NCI-H1105 (cell line): Measurements from ENCODE around the gene ATP8A2.
A peak's percentile ranks its signal among the peaks of the same experiment; 100 is the strongest.
"Not testable (repeated sequence)": the region's sequence is repeated elsewhere in the genome, so short reads cannot be mapped to it uniquely, and the experiment has no call there.

Experiments
- DNase-seq: peaks from one replicate; lab custom pipeline; 2025; lab: John Stamatoyannopoulos, UW

Gene ATP8A2

DNA sequence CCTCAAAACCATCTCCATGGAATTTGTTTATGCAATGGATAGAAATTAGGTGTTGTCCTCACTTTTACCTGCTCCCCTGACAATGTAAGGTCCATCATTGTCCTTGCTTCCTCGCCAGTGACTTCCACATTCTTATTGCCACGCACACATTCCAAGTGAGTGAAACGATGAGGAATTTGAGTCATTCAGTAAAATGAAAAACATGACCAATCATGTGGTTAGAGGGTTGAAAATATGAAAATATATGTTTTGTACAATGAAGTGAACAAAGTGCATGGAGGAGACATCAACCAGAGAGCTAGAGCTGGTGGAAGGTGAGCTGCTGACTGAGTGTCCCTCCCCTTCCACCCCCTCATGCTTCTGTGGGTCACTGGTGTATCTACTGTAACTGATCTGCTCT, 91.7 kb downstream of the ATP8A2 start:
- no peak for DNase-seq

DNA sequence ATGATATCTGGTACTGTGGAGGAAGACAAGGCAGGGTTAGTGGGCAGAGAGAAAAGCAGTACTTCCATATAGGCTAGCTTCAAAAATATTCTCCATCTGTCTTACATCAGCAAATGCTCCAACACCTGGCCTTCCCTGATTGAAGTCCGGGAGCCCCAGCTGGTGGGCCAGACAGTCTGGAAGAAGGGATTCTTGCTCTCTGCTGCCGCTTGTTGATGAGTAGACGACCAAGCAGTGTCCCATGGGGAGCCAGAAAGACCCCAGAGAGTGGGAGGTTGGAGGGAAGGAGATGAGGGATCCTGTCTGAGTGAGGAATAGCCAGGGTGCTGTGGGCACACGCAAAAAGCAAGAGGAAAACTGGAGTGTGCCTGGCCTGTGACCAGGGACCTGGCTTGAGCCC, 95.1 kb downstream of the ATP8A2 start:
- no peak for DNase-seq

DNA sequence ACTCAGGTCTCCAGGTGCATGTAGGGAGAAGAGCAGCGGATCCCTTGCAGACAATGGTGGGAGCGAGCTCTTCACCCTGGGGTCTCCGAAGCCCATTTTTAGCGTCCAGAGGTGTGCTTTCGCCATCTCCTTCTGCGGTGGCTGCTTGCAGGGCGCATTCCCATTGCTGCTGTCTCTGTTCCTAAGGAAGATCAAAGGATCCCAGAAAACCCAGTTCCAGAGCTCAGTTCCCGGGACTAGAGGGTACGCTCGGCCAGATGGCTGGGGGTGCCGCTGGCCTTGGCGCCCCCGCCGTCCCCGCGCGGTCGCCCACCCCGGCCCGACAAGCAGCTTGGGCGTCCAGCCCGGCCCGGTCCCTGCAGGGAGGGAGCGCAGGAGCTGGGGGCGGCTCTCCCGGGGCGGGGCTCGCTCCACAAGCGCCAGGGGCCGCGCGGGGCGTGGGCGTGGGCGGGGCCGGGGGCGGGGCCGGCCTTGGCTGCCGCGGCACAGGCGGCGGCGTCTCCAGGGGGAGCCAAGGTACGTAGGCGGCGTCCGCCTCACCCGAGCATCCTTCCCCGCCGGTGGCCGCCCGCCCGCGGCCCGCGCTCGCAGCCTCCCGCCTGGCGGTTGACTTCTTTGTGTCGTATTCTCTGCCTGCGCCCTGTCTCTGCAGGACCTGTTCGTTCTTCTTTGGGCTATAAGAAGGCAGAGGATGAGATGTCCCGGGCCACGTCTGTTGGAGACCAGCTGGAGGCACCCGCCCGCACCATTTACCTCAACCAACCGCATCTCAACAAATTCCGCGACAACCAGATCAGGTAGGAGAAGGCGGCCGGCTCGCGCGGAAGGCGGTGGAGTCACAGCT, 96.8 kb downstream of the ATP8A2 start:
- peak; percentile 51 for DNase-seq

DNA sequence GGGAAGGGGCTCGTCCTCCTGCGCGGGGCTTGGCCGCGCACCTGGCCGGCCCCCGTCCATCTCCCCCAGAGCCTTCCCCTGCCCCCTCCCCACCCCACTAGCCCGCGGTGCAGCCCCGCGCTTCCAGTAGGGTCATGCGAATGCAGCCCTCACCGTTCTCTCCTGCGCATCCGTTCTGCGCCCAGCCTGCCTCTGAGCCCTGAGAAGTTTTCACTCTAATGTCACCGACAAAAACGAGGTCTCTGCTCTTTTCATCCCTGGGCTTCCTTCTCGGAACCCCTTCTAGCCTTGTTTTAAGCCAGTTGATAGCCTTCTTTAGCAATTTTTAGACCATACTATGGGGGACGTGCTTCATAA, 97.4 kb downstream of the ATP8A2 start:
- no peak for DNase-seq

DNA sequence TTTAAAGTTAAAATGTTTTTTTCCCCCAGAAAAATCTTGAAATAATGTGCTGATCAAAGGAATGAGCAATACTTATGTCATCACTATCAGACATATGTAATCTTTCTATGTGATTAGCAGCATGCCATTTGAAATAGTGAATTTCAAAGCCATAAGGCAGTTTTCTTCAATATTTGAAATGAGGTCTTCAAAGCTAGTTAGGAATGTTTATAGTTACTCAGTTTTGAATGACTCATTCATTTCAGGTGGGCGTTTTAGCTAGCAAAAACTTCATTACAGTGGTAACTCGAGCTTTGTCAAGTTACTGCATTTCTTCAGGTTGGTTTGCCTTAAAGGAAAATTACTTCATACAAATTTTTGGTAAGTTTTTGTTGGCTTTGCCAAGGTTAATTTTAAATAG, 102.1 kb downstream of the ATP8A2 start:
- DNase-seq = no peak

DNA sequence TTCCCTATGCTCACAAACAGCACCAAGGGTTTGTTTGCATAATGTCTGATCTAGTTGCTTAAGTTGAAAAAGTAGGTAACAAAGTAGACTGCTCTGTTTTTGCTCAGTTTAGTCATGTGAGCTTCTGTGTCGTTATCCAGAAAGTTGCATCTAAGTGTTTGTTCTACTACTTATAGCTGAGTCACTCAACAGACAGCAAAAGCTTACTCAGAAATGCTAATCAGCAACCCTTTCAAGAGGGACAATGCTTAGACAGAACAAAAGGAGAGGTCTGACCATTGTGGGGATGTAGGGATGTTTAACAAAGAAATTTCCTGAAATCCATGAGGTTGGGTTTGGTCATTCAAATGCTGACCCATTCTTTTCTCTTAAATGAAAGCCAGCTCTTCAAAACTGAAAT, 106.4 kb downstream of the ATP8A2 start:
- no peak for DNase-seq

DNA sequence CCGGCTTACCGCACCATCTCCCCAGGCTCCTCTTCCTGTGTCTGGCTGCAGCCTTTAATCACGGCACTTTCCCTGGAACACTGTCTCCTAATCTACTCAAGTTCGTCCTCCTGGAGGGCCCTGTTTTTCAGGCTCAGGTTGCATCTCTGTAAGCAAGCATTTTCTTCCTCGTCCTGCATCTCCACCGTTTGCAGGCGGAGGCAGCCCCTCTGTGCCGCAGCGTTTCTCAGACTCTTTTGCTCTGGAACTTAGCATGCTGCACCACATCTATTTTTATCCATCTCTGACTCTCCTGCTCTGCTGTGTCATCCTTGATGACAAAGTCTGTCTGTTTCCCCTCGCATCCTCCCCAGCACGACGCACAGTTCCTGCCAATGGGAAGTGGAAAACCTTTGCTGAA, 117.5 kb downstream of the ATP8A2 start:
- DNase-seq = no peak

DNA sequence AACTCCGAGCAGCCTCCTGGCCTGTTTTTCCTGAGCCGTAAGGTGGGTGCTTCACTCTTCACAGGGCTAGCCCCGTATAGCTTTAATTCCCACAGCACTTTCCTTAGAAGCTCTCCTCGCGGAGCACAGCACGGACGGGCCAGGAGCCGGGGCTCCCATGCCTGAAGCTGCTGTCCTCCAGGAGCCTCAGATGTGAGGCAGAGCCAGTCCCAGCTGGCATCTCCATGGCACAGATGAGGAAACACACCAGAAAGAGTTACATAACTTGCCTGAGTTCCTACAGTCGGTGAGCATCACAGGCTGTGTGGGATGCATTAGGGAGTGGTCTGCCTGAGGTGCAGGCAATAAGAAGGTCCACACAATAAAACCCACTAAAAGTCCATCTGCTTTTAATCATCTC, 118.5 kb downstream of the ATP8A2 start:
- no peak for DNase-seq

DNA sequence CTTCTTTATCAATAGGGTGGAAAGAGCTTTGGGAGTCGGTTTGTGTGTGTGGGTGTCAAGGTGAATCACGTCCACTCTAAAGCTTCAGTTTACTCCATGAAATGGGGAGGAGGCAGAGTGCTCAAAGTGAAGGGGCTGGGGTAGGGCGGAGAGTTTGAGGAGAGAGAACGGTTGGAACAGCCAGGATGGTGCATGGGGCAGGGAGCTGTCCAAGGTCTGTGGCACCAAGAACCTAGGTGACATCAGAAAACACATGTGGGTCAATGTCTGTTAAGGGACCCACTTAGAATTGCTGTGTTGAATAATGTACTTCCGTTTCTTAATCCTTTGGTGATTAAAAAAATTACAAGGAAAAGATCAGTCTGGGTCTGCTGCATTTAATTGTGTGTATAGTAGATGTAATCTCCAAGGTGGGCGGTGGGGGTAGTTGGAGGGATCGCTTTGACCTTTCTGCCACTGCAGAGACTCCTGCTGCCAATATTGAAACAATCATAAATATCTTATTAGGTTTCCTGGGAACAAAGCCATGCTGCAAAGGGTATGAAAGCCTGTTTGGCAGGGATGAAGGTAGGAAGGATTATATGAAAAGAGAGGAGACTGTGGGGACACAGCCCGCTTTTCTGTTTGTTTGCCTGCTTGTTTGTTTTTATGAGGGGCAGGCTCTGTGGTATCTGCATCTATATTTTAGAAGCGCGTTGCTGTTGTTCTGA, 122.3 kb downstream of the ATP8A2 start:
- DNase-seq = no peak

DNA sequence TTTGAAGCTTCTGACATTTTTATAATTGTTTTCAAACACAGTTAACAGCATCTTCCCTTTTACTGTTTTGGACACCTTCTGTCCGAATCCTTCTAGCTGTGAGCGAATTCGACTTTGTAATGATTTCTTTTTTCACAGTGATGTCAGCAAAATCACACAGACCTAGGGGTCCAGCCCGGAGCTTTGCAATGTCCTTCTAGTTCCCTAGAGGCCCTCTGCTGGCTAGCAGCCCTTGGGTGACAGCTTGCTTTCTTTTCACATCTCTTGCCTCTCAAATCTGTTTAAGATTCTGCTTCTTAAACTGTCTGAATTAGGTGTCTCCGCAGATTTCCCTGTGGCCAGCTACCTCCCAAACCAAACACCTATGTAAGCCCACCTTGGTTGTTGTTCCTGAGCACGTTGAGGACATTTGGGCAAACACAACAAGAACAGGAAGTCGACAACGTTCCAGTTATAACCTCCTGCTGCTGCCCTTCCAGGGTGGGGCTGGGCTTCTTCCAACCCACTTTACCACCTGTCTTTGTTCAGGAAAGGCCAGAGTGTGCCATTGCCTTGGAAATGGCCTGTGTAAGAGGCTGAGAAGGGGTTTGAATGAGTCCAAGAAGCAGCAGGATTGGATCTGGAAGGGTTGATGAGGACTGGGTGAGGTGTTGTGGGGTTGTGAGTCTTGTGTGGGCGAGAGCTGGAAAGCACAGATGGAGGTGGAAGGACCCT, 123.1 kb downstream of the ATP8A2 start:
- no peak for DNase-seq

DNA sequence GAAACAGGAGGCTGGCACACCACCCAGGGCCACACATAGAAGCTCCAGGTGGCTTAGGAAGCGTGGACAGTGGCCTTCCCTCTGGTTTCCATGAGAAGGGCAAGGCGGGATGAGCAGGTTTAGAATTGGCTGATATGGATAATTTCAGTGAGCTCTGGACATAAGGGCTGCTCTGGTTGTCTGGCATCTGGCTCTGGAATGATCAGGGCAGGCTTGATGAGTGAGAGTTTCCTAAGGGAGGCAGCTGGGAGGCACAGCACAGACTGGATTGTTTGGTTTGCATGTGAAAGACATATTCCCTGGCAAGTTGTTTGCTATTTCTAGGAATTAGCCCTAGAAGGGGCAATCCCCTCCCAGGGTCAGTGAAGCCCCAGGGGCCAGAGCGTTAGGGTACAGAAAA, 129.5 kb downstream of the ATP8A2 start:
- DNase-seq = no peak

DNA sequence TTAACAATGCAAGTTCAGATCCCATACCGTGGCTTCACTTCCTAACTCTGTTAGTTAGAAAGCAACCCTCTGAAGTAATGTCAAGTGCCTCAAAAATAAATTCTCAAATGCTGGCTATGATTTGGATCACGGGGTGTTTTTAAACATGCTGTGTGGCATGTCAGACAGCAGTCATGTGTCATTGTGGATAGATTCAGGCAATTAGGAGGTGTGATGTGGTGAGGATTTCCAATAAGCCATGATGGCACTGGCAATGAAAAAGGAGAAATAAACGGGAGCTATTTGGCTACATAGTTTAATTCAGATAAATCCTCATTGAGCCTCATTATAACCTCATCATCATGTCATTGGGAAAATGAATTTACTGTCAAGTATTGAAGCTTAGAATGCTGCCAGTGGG, 130.3 kb downstream of the ATP8A2 start:
- DNase-seq = no peak

DNA sequence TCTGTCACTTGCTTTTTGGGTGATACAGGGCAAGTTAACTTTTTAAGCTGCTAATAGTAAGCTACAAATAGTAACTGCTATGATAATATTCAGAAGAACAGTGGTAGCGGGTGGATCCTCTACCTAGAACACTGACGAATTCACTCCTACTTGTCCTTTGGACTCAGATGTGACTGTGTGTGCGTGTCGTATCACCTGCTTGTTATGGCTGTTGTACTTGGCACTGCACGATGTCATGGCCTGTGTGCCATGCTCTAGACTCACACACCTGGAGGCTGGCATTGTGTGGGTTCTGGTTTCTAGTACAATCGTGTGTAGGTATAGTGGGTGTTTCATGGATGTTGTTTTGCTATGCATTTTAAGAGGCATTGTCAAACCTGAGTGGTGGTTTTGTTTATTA, 130.8 kb downstream of the ATP8A2 start:
- DNase-seq = no peak

DNA sequence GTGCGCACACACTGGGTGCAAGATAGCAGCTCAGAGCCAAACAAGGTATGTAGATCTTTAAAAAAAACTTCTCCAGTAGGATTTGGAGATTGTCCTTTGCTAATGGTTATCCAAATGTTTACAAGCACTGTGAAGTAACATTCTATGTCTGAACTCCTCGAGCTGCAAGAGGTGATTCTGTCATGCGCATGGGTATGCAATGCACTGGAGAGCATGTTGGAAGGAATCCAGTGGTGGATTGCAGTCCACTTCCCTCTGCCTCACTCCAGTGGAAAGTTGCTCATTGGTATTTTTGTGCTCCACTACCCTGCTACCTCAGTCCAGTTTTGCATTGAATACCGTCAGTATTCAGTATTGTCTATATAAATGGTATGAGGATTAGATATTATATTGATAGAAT, 132.1 kb downstream of the ATP8A2 start:
- no peak for DNase-seq

DNA sequence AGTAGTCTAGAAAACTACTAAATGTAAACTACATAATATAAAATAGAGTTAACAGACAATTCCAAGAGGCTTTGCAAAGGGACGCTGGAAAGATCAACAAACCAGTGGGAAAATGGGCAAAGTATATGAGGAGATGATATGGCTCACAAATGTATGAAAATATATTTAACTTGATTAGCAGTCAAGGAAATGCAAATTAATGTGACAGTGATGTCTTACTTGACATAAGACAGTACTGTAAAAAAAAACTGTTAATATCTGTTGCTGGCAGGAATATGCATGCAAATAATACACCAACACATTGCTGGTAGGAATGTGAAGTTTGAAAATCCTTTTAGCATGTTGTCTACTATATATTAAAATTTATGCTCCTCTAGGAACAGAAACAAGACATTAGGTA, 136.1 kb downstream of the ATP8A2 start:
- DNase-seq = no peak

DNA sequence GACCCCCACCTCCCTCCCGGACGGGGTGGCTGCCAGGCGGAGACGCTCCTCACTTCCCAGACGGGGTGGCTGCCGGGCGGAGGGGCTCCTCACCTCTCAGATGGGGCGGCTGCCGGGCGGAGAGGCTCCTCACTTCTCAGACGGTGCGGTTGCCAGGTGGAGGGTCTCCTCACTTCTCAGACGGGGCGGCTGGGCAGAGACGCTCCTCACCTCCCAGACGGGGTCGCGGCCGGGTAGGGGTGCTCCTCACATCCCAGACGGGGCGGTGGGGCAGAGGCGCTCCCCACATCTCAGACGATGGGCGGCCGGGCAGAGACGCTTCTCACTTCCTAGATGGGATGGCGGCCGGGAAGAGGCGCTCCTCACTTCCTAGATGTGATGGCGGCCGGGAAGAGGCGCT, 141.3 kb downstream of the ATP8A2 start:
- not testable (repeated sequence) for DNase-seq

DNA sequence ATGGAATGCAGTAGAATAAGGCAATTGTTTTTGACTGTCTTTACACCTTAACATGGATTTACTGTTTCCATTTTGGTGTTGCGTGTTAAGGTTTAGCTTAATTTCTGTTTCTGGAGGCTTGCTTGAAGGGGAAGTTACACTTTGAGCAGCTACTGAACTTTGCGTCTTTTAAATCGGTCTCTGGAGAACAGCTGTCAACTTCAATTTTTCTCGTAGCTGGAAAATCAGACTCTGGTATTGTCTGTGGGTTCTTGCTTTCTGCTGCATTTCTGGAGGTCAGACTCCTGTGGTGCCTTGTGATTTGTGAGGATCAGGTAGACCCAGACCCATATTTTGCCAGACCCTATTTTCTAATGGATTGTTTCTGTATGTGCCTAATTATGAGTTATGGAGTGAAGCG, 146.7 kb downstream of the ATP8A2 start:
- no peak for DNase-seq

DNA sequence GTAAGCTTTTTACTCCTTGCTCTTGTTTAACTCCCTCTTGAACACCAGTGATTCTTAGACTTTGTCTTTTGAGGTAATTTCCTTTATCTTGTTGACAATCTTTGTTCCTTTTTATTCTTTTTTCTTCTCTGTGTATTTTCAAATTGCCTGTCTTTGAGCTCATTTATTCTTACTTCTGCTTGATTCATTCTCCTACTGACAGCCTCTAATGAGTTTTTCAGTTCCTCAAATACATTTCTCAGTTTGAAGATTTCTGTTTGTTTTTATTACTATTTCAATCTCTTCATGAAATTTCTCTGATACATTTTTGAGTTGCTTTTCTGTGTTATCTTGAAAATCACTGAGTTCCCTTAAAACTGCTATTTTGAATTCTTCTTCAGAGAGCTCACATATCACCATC, 154.1 kb downstream of the ATP8A2 start:
- DNase-seq = no peak

DNA sequence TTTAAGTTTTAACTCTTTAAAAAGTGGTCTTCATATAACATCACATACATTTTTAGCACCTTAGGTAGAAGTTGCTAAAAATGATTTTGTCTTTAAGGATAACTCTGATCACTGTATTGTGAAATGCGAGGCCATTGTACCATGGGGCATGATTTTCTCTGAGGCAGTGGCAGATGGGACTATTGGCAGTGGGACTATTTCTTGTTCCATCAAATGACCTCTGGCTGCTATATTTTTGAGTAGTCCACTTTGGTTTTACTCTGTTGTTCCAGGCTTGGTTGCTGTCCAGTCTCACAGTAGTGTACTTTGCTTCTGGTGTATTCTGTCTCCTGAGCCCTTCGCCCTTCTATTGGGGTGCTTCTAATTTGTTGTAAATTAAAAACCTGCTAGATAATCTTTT, 156.5 kb downstream of the ATP8A2 start:
- DNase-seq = no peak

DNA sequence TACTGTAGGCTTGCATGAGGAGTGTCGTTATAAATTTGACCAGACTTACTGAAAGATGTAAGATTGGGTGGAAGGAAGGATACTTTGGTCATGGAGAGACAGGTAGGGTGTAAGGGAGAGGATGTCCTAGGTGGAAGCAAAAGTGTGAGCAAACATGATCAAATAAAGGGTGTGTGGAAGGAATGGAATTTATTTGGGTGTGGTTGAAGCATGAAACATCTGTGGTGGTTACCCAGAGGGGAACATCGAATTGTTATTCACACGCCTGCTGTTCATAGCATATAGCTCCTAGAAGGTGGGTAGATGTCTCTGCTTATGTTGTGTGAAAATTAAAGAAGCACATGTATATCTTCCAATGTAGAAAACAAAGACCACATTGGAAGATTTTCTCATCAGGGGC, 157.7 kb downstream of the ATP8A2 start:
- no peak for DNase-seq

DNA sequence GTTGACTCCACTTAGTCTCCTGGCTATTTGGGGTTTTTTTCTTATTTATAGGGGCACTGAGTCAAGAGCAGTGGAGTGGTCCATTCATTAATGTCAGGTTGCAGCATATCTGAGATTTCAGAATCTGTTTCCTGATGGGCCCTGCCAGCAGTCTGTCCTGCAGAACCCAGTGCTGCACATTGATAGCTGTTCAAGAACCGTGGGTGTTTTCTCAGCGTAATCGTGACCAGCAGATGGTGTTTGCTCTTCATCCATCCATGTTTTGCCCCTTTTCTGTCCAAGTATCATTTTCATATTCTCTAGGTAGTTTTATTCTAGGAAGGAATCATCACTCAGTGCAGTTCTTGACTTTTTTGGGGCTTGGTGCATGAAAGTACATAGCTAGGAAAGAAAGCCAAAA, 166.5 kb downstream of the ATP8A2 start:
- DNase-seq = no peak

DNA sequence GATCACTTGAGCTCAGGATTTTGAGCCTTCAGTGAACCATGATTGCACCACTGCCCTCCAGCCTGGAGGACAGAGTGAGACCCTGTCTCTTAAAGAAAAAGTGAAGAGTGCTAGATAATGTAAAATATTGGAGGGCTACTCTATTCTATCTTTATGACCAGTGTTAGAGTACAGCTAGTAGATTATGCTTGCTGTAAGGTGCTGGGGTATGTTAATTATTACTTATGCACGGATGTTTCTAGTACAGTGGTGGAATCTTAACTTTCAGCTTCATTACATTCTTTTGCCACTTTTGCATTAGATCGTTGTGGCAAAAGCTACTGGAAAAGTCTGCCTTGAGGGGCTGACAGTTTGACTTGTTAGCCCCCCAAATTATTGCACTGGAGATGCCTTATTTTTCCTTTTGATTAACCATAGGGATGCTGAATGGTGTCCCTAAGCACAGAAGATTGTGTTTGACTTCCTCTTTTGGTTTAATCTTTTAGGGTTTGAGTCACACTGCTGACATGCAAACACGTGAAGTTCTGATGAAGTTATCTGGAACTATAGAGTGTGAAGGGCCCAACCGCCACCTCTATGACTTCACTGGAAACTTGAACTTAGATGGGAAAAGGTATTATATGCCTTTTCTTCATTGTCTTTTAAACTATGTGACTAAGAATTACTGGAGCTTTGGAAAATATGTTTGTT, 169.8 kb downstream of the ATP8A2 start:
- DNase-seq = no peak

DNA sequence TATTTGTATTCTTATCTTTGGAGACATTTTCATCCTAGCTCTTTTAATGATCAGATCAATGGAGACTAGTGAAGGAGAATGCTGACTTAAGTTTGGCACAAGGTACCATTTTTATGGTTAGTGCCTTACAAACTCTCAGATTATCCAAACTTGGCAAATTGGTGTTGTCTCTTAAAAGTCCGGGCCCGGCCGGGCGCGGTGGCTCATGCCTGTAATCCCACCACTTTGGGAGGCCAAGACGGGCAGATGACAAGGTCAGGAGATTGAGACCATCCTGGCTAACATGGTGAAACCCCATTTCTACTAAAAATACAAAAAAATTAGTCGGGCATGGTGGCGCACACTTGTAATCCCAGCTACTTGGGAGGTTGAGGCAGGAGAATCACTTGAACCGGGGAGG, 177.2 kb downstream of the ATP8A2 start:
- not testable (repeated sequence) for DNase-seq
